Skeletal muscle cell (primary cell): Measurements from ENCODE around the gene MGST3.
"Not testable (repeated sequence)": the region's sequence is repeated elsewhere in the genome, so short reads cannot be mapped to it uniquely, and the experiment has no call there.

Experiments
- DNase-seq: peaks from one replicate; pipeline ENCODE4 v3.0.0-alpha.2; 2010; ENCODE audit warnings: low read depth
- H3K4me3 ChIP-seq: 2 replicates; pipeline ENCODE4 v1.5.1; 2011; ENCODE audit warnings: low read depth, mild to moderate bottlenecking, control low read depth, low read length, moderate library complexity

Gene MGST3

GRCh38 chr1:165624441-165624840 lies 6.6 kb upstream of the MGST3 start:
- DNase-seq, result no peak
- no peak overlapping the region for H3K4me3 ChIP-seq

GRCh38 chr1:165628147-165628822 lies 2.7 kb upstream of the MGST3 start:
- H3K4me3 ChIP-seq, result no peak overlapping the region
- no peak for DNase-seq

DNA sequence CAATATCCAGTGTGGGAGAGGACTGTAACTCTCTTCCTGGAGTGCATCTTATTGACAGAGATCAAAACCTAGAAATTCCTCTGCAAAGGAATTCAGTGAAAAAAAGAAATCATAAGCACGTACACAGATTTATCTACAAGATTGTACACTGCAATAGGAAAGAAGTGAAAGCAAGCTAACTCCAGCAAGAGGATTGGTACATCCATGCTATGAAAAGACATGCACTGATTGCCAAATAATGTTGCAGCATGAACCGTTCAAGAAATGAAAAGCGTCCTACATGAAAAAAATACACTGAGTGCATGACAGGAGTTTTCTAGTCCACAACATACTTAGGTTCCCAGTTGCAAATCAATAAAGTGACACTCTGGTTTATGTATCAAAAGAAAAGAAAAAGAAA lies 1.9 kb upstream of the MGST3 start:
- H3K4me3 ChIP-seq, result no peak overlapping the region
- DNase-seq, result no peak

- H3K4me3 ChIP-seq, result peak overlapping the region; percentile 97
- no peak for DNase-seq
Measured at GRCh38 chr1:165629848-165630628, 996 bp upstream of the MGST3 start.

DNA sequence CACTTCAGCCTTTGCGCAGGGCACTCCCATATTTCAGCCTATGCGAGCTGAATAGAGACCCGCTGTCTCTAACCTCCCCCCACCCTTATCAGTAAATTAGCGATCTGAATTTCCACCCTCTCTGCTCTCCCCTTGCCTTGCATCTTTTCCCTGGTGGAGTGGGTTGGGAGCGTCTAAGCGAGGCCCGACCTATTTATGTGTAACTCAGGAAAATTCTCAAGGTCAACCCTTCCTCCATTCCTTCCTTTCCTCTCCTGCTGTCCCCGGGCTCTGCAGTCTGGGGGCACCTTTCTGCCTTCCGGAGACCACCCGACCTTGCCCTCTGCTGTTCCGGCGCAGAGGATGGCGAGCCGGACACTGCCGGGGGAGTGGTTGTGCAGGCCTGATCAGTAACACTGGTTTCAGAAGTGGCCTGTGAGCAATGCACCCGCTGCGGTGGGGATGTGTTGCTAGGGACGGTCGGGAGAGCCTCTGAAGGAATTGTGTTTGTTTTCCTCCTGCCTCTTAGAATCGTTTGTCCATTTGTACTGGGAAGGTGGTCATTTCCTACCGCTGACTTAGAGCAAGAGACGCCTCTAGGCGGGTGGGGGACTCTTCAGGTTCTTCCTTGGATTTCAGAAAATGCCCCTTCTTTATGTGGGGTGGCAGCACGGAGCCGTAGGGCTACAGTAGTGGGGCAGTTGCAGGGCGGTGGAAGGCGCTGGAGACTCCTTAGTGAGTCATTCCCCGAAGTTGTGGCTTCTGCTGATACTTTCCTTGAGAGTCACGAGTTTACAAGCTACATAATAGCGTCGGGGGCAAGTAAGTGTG lies 513 bp downstream of the MGST3 start:
- H3K4me3 ChIP-seq, result peak overlapping the region; percentile 97
- peak; percentile 59 for DNase-seq

- DNase-seq, result no peak
- H3K4me3 ChIP-seq, result peak overlapping the region; percentile 97
Measured at GRCh38 chr1:165632152-165632469, 1.1 kb downstream of the MGST3 start.

GRCh38 chr1:165632491-165632890 lies 1.5 kb downstream of the MGST3 start:
- peak overlapping the region; percentile 97 for H3K4me3 ChIP-seq
- no peak for DNase-seq

DNA sequence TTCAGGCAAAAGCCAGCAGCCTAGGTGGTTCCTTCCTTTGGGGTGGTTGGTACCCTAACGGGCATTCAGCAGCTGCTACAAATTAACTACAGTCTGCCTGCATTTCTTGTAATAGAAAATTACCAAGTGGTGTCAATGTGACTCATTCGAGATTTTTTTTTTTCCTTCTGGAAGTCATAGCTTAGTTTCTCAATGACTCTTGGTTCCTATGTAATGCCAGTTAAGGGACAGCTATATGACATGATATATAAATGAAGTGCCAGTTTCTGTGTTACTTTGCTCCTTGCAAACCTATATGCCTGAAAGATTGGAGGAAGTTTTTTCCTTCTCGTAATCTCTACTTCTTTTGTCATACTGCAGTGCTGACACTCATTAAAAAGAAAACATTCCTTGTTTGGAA lies 2.6 kb downstream of the MGST3 start:
- no peak for DNase-seq
- H3K4me3 ChIP-seq, result no peak overlapping the region

DNA sequence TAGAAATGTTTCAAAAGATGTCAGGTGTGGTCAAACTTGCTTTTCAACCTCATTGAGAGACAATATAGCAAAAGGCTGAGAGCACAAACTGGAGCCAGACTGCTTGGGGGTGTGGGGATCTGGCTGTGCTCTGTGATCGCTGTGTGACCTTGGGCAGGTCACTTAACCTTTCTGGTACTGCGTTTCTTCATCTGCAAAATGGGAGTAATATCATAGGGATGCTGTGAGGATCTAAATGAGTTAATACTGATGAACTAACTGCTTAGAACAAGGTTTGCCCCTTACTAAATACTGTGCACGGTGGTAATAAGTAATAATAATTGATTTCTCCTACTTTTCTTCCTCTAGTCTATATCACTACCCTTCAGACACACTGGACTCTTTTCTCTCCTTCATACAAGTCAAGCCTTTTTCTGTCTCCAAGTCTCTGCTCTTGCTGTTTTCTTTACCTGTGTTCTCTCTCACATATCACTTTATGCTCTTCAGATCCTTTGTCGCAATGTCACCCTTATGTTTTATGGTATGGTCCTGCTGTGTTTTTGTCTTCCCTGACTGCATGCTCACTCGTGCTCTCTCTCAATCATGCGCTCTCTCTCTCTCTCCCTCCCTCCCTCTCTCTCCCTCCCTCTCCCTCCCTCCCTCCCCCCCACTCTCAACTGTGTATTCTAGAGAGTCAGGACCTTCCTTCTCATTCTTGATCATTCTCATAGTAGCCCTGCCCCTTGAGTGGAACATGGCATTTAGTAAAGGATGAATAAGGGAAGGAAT lies 3.3 kb downstream of the MGST3 start:
- H3K4me3 ChIP-seq, result no peak overlapping the region
- DNase-seq, result no peak

- DNase-seq, result no peak
- no peak overlapping the region for H3K4me3 ChIP-seq
Measured at GRCh38 chr1:165635329-165635728, 4.3 kb downstream of the MGST3 start.

DNA sequence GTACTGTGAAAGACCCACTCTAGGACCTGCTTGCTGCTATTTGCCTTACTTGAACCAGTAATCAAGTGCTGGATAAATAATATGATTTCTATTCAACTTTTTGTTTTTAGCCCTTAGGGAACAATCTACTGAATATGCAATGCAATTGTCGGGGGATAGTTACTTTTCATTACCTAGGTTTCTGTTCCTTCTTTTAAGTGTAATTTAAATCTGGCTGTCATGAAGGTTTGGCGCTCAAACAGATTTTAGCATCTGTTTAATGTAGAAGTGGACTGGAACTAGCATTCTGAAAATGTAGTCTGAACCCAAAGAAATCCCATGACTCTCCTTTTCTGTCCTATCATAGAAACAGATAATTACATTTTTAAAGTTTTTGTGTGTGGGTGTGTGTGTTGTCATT lies 4.8 kb downstream of the MGST3 start:
- no peak overlapping the region for H3K4me3 ChIP-seq
- no peak for DNase-seq

DNA sequence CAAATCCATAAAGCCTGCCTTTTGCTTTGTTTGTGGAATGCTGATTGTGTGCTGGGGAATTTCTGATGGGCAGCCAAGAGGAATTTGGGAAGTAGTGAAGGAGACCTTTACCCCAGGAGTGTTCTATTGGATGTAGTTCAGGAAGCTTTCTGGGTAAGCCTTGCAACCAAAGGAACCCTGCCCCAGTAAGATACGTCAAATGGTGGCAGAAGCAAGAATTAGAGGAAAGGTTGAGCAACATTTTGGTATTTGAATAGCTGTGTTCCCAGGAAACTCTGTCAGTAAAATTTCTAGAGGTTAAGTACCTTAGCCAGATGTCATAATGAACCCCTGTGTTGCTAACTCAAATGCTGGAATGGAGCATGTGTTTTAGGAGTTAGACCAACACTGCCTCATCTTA lies 6.4 kb downstream of the MGST3 start:
- peak; percentile 69 for DNase-seq
- no peak overlapping the region for H3K4me3 ChIP-seq

GRCh38 chr1:165638211-165638610 lies 7.2 kb downstream of the MGST3 start:
- DNase-seq, H3K4me3 ChIP-seq: not testable (repeated sequence)

DNA sequence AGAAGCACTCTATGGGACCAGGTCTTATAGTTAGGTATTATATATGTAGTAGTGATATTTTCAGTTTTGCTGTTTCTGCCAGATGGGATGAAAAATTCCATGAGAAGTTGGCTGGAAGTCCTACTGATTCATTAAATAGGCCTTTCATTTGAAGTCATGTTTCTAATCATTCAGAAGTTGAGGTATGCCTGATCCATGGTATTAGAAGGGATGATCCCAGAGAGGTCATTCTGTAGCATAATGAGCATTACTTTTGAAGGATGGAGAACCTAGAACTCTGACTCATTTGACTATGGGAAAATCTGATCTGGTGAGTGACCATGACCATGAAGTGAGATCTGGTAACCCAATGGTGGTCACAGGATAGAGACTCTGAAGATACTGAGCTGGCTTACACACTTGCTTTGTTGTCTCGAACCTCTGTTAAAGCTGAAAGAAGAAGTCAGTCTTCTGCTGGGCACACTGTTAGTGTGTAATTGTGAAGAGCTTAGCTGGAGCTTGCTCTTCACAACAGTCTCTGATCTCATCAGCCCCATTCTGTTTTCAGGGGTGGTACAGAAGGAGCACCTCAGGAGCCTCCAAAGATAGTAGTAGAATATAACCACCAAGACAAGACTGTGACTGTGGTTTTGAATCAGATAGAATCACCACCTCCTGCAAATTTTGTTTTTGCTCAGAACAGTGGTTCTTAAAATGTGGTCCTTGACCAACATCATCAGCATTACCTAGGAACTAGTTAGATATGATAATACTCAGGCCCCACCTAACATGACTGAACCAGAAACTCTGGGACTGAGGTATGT lies 9.0 kb downstream of the MGST3 start:
- H3K4me3 ChIP-seq, result no peak overlapping the region
- DNase-seq, result no peak

DNA sequence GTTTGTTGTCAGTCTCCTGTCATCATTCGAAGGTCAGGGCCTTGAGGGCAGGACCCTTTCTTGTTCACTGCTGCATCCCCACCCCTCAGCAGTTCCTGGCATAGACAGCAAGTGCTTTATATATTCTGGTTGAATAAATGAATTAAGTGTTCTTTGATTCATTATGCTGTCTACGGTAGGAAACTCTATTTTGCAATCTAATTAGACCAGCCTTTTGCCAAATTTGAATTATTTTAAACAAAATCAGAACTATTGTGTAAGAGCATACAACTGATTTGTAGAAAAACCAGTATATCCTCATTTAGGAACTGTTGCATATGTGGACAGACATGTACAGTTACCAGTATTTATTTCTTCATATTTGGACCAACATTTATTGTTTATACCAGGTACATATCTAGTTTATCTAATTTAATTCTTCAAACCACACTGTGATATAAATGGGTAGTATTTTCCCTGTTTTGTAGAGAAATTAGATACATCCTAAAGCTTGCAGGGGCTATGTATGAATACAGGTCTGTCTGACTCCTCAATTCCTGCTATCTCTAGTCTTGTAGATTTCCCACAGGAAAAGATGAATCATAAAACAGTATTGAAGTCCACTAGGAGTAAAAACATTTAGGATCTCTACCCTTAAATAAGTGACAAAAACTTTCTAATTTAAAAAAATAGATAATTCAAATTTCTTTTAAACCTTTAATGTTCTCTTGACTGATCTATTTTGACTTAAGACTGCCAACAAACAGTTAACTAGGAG lies 10.4 kb downstream of the MGST3 start:
- DNase-seq, result no peak
- no peak overlapping the region for H3K4me3 ChIP-seq

- H3K4me3 ChIP-seq, result no peak overlapping the region
- DNase-seq, result no peak
Measured at GRCh38 chr1:165644064-165644735, 13.2 kb downstream of the MGST3 start.

- DNase-seq, result no peak
- H3K4me3 ChIP-seq, result no peak overlapping the region
Measured at GRCh38 chr1:165645654-165646366, 14.8 kb downstream of the MGST3 start.
